ENCODE data around the gene KIF21B. TPM values are rescaled to one million over a fixed set of nuclear protein-coding genes. Genes with fewer than 3 reads are reported as not detected.

Gene KIF21B
- total and polyA plus RNA-seq, 7 donors = 0.28 to 18.4 (median 0.81) TPM

GRCh38 chr1:200973937-200974657 is 49.4 kb downstream of the KIF21B start:
- intact Hi-C loops (cut with DNase I) = loop anchor here (2.0 kb wide), 1 partner anchor 249 kb away; no protein-coding TSS in a partner anchor
- DNase-seq = no peak
- Histone ChIP-seq H3K27me3 (no peaks in the 10 kb centered on the region), H3K4me3 (no peak overlapping the region), H3K36me3 (no peaks in the 10 kb centered on the region), H3K9me3 (no peaks in the 10 kb centered on the region), H3K27ac (no peak overlapping the region), H3K4me1 (no peaks in the 10 kb centered on the region)
- TF ChIP-seq POLR2A (IDR thresholded peaks at IDR 0.05) = no peak
- TF ChIP-seq, protein P1, sequence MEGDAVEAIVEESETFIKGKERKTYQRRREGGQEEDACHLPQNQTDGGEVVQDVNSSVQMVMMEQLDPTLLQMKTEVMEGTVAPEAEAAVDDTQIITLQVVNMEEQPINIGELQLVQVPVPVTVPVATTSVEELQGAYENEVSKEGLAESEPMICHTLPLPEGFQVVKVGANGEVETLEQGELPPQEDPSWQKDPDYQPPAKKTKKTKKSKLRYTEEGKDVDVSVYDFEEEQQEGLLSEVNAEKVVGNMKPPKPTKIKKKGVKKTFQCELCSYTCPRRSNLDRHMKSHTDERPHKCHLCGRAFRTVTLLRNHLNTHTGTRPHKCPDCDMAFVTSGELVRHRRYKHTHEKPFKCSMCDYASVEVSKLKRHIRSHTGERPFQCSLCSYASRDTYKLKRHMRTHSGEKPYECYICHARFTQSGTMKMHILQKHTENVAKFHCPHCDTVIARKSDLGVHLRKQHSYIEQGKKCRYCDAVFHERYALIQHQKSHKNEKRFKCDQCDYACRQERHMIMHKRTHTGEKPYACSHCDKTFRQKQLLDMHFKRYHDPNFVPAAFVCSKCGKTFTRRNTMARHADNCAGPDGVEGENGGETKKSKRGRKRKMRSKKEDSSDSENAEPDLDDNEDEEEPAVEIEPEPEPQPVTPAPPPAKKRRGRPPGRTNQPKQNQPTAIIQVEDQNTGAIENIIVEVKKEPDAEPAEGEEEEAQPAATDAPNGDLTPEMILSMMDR (IDR thresholded peaks at IDR 0.05) = no peak
- TF ChIP-seq EP300 (IDR thresholded peaks at IDR 0.05) = no peak
- TF ChIP-seq POLR2AphosphoS5 (IDR thresholded peaks at IDR 0.05) = no peak
- WGBS, 2 donors = 22 to 82% methylated on average over 19 of the region's 19 CpGs

- Histone ChIP-seq H3K27me3 (no peaks in the 10 kb centered on the region), H3K4me3 (no peak overlapping the region), H3K4me1 (no peaks in the 10 kb centered on the region), H3K36me3 (no peaks in the 10 kb centered on the region), H3K27ac (no peak overlapping the region), H3K9me3 (no peaks in the 10 kb centered on the region)
- TF ChIP-seq, protein P1 (IDR thresholded peaks at IDR 0.05) = no peak
- no peak for TF ChIP-seq POLR2A (IDR thresholded peaks at IDR 0.05)
- no peak for TF ChIP-seq EP300 (IDR thresholded peaks at IDR 0.05)
- TF ChIP-seq POLR2AphosphoS5 (IDR thresholded peaks at IDR 0.05) = no peak
- DNase-seq = no peak
- intact Hi-C loops (cut with DNase I) = loop anchor here (1.0 kb wide), 2 partner anchors 69 to 141 kb away; no protein-coding TSS in a partner anchor
- 60 to 86% methylated on average over 17 of the region's 17 CpGs for WGBS, 2 donors
Measured at GRCh38 chr1:200972985-200973742, 50.4 kb downstream of the KIF21B start.

- no peak overlapping the region for H3K4me3 ChIP-seq
- no peaks in the 10 kb centered on the region for H3K36me3 ChIP-seq
- H3K27me3 ChIP-seq = no peaks in the 10 kb centered on the region
- H3K4me1 ChIP-seq = no peaks in the 10 kb centered on the region
- no peaks in the 10 kb centered on the region for H3K9me3 ChIP-seq
- intact Hi-C loops (cut with DNase I) = loop anchor here (1.0 kb wide), 2 partner anchors 70 to 142 kb away; no protein-coding TSS in a partner anchor
- TF ChIP-seq, protein P1 (IDR thresholded peaks at IDR 0.05) = peak; percentile 22 to 97 (median 68)
- no peak for TF ChIP-seq POLR2A (IDR thresholded peaks at IDR 0.05)
- no peak for TF ChIP-seq POLR2AphosphoS5 (IDR thresholded peaks at IDR 0.05)
- no peak for TF ChIP-seq EP300 (IDR thresholded peaks at IDR 0.05)
- peak; percentile 81 for DNase-seq
- H3K27ac ChIP-seq = no peak overlapping the region
- WGBS, 2 donors = 37 to 61% methylated on average over 34 of the region's 34 CpGs
Measured at GRCh38 chr1:200971955-200972711, 51.4 kb downstream of the KIF21B start.

- H3K4me3 ChIP-seq = no peak overlapping the region
- no peaks in the 10 kb centered on the region for H3K9me3 ChIP-seq
- no peaks in the 10 kb centered on the region for H3K27me3 ChIP-seq
- intact Hi-C loops (cut with DNase I) = no loop called here
- TF ChIP-seq POLR2AphosphoS5 (IDR thresholded peaks at IDR 0.05) (no peak), EP300 (IDR thresholded peaks at IDR 0.05) (no peak), POLR2A (IDR thresholded peaks at IDR 0.05) (no peak)
- TF ChIP-seq, protein P1 (IDR thresholded peaks at IDR 0.05) = no peak
- no peaks in the 10 kb centered on the region for H3K4me1 ChIP-seq
- H3K36me3 ChIP-seq = no peaks in the 10 kb centered on the region
- 73 to 86% methylated on average over 14 of the region's 14 CpGs for WGBS, 2 donors
- no peak for DNase-seq
- H3K27ac ChIP-seq = no peak overlapping the region
Measured at GRCh38 chr1:200971428-200971903, 52.0 kb downstream of the KIF21B start.

Measured in sigmoid colon (tissue), 7 donors.